Measurements from ENCODE around the gene PNMA3. TPM values are rescaled to one million over a fixed set of nuclear protein-coding genes. Genes with fewer than 3 reads are reported as not detected.
"Not testable (repeated sequence)": the region's sequence is repeated elsewhere in the genome, so short reads cannot be mapped to it uniquely, and the experiment has no call there.

The PNMA3 gene
- total RNA-seq, 1 experiment from 2014 or later = 0.41 TPM

GRCh38 chrX:153102418-153102817 is 46.1 kb downstream of the PNMA3 start:
- Histone ChIP-seq H3K27ac (ENCODE audit: low read length) (no peak overlapping the region), H3K9me3 (ENCODE audit: control insufficient read depth, insufficient read depth, low read depth, low read length) (no peaks in the 10 kb centered on the region), H3K4me1 (ENCODE audit: control insufficient read depth, insufficient read depth, low read length) (no peaks in the 10 kb centered on the region), H3K27me3 (ENCODE audit: control insufficient read depth, insufficient read depth, low read length) (no peaks in the 10 kb centered on the region), H3K36me3 (ENCODE audit: control insufficient read depth, insufficient read depth, low read length) (no peaks in the 10 kb centered on the region), H3K4me3 (ENCODE audit: low read depth in 2 of 2, low read length in 2 of 2) (no peak overlapping the region)
- DNase-seq (ENCODE audit: low read depth, low spot score) (no peak), ATAC-seq (no peak)
- ChIA-PET CTCF (no interaction called here), POLR2A (no interaction called here)
- intact Hi-C loops (cut with micrococcal nuclease; ENCODE audit: unreplicated experiment) (no loop called here), in situ Hi-C loops (cut with HindIII; ENCODE audit: low pct_unique_long_range_greater_than_20kb, low sequenced_read_pairs) (no loop called here)
- no peak for TF ChIP-seq TCF7L2 (IDR thresholded peaks at IDR 0.05; ENCODE audit: low read depth, low read length)
- TF ChIP-seq REST (IDR thresholded peaks at IDR 0.05; ENCODE audit: insufficient read depth in 1 of 2, low read depth in 2 of 2, low read length in 1 of 2) = no peak
- no peak for TF ChIP-seq SIN3A (IDR thresholded peaks at IDR 0.05; ENCODE audit: borderline replicate concordance, insufficient read depth, low read depth, low read length)
- no TSS peak for BruUV-seq (replicated peaks)

DNA sequence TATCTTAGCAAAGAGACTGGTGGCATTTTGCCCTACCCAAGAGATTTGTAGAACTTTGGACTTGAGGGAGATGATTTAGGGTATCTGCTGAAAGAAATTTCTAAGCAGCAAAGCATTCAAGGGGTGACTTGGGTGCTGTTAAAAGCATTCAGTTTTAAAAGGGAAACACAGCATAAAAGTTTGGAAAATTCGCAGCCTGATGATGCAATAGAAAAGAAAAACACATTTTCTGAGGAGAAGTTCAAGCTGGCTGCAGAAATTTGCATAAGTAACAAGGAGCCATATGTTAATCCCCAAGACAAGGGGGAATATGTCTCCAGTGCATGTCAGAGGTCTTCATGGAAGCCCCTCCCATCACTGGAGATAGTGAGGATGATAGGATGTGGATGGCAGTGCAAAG is 48.7 kb downstream of the PNMA3 start:
- ATAC-seq; in situ Hi-C loops (cut with HindIII; ENCODE audit: low pct_unique_long_range_greater_than_20kb, low sequenced_read_pairs); H3K4me1 ChIP-seq (ENCODE audit: control insufficient read depth, insufficient read depth, low read length); POLR2A ChIA-PET; CTCF ChIA-PET; H3K27ac ChIP-seq (ENCODE audit: low read length); BruUV-seq (replicated peaks); H3K27me3 ChIP-seq (ENCODE audit: control insufficient read depth, insufficient read depth, low read length); DNase-seq (ENCODE audit: low read depth, low spot score); H3K36me3 ChIP-seq (ENCODE audit: control insufficient read depth, insufficient read depth, low read length); intact Hi-C loops (cut with micrococcal nuclease; ENCODE audit: unreplicated experiment); H3K4me3 ChIP-seq (ENCODE audit: low read depth in 2 of 2, low read length in 2 of 2); H3K9me3 ChIP-seq (ENCODE audit: control insufficient read depth, insufficient read depth, low read depth, low read length): not testable (repeated sequence)

GRCh38 chrX:153106092-153106801 is 50.0 kb downstream of the PNMA3 start:
- H3K9me3 ChIP-seq (ENCODE audit: control insufficient read depth, insufficient read depth, low read depth, low read length); H3K4me3 ChIP-seq (ENCODE audit: low read depth in 2 of 2, low read length in 2 of 2); ATAC-seq; BruUV-seq (replicated peaks); H3K27ac ChIP-seq (ENCODE audit: low read length); H3K4me1 ChIP-seq (ENCODE audit: control insufficient read depth, insufficient read depth, low read length); POLR2A ChIA-PET; H3K27me3 ChIP-seq (ENCODE audit: control insufficient read depth, insufficient read depth, low read length); in situ Hi-C loops (cut with HindIII; ENCODE audit: low pct_unique_long_range_greater_than_20kb, low sequenced_read_pairs); H3K36me3 ChIP-seq (ENCODE audit: control insufficient read depth, insufficient read depth, low read length); intact Hi-C loops (cut with micrococcal nuclease; ENCODE audit: unreplicated experiment); DNase-seq (ENCODE audit: low read depth, low spot score); CTCF ChIA-PET: not testable (repeated sequence)

Other genes with a start within 250 kb of the PNMA3 start
- 63.3 TPM for gene CETN2, start 225.7 kb upstream of the PNMA3 start, total RNA-seq (2021; ENCODE audit: unreplicated experiment)
- 75.0 TPM for gene NSDHL, start 225.4 kb upstream of the PNMA3 start, total RNA-seq (2021; ENCODE audit: unreplicated experiment)
- 5.4 TPM for gene ZNF185, start 158.4 kb upstream of the PNMA3 start, total RNA-seq (2021; ENCODE audit: unreplicated experiment)
- gene PNMA5, start 62.4 kb upstream of the PNMA3 start, total RNA-seq (2021; ENCODE audit: unreplicated experiment) = not detected
- 7.4 TPM for gene PNMA6A, start 16.0 kb downstream of the PNMA3 start, total RNA-seq (2021; ENCODE audit: unreplicated experiment)
- not detected for gene MAGEA1, start 122.8 kb downstream of the PNMA3 start, total RNA-seq (2021; ENCODE audit: unreplicated experiment)

Data from Panc1 (cell line).